IMR-90 (cell line): ENCODE measurements around the gene PI4KA. TPM values are rescaled to one million over a fixed set of nuclear protein-coding genes. Genes with fewer than 3 reads are reported as not detected.

Source experiments
- ATAC-seq: fragments of 200-7000 bp; cut with Tn5 transposase; 2 replicates; pipeline ENCODE4 v1.9.1; 2020; ENCODE audit warnings: low read depth, mild to moderate bottlenecking, moderate library complexity
- BruUV-seq: library from RNA; stranded (reverse); fragments of 400-500 nt; replicated peaks from 2 replicates; lab custom pipeline; 2021; lab: Mats Ljungman, UMichigan
- CTCF ChIA-PET: fragments of 300-600 bp; formaldehyde crosslinking; extraction: SDS; loops from one replicate; lab custom pipeline; 2021; ENCODE audit warnings: antibody characterized with exemption; lab: Yijun Ruan, JAX
- POLR2A ChIA-PET: fragments of 300-600 bp; sonication (Branson Sonifier 250); formaldehyde crosslinking; loops from one replicate; lab custom pipeline; 2022; ENCODE audit warnings: antibody characterized with exemption; ENCODE audit not compliant: unreplicated experiment; lab: Charles Lee
- DNase-seq: peaks from one replicate; pipeline ENCODE4 v3.0.0; 2013
- H2AFZ ChIP-seq: replicated peaks from 2 replicates; pipeline ENCODE3; 2013; ENCODE audit warnings: low read length, mild to moderate bottlenecking; ENCODE audit not compliant: poor library complexity
- H2AK5ac ChIP-seq: 2 replicates; pipeline ENCODE4 v1.6.1; 2013; ENCODE audit warnings: low read depth, low read length, inconsistent platforms
- H2AK9ac ChIP-seq: replicated peaks from 2 replicates; pipeline ENCODE3; 2013; ENCODE audit warnings: mild to moderate bottlenecking, low read depth, low read length, moderate library complexity; ENCODE audit not compliant: poor library complexity
- H2BK120ac ChIP-seq: 2 replicates; pipeline ENCODE4 v1.6.1; 2013; ENCODE audit warnings: low read depth, low read length, inconsistent platforms
- H2BK15ac ChIP-seq: 3 replicates; pipeline ENCODE4 v1.6.1; 2013; ENCODE audit warnings: low read depth, low read length, inconsistent platforms
- H2BK20ac ChIP-seq: 2 replicates; pipeline ENCODE4 v1.6.1; 2013; ENCODE audit warnings: low read depth, mild to moderate bottlenecking, inconsistent platforms, low read length, moderate library complexity
- H2BK5ac ChIP-seq: 2 replicates; pipeline ENCODE4 v1.6.1; 2013; ENCODE audit warnings: mild to moderate bottlenecking, low read depth, low read length, inconsistent platforms; ENCODE audit not compliant: poor library complexity, severe bottlenecking
- H3K14ac ChIP-seq: replicated peaks from 2 replicates; pipeline ENCODE4 v1.6.1; 2013; ENCODE audit warnings: low read depth, low read length, inconsistent platforms
- H3K18ac ChIP-seq: 2 replicates; pipeline ENCODE4 v1.6.1; 2013; ENCODE audit warnings: low read depth, low read length, control low read depth
- H3K23ac ChIP-seq: 2 replicates; pipeline ENCODE4 v1.6.1; 2013; ENCODE audit warnings: low read depth, low read length, inconsistent platforms
- H3K27ac ChIP-seq: 2 replicates; pipeline ENCODE4 v1.5.1; 2013; ENCODE audit warnings: mild to moderate bottlenecking, control low read depth, low read length; ENCODE audit not compliant: insufficient read depth
- H3K27me3 ChIP-seq: 2 replicates; pipeline ENCODE4 v1.6.1; 2013; ENCODE audit warnings: low read length; ENCODE audit not compliant: control insufficient read depth, insufficient read depth
- H3K36me3 ChIP-seq: 2 replicates; pipeline ENCODE4 v1.6.1; 2013; ENCODE audit warnings: low read length, mixed read lengths; ENCODE audit not compliant: control insufficient read depth, insufficient read depth
- H3K4ac ChIP-seq: 2 replicates; pipeline ENCODE4 v1.6.1; 2013; ENCODE audit warnings: low read depth, low read length, inconsistent platforms
- H3K4me1 ChIP-seq: 2 replicates; pipeline ENCODE4 v1.6.1; 2013; ENCODE audit warnings: low read length, mixed read lengths; ENCODE audit not compliant: control insufficient read depth, insufficient read depth
- H3K4me2 ChIP-seq: 2 replicates; pipeline ENCODE4 v1.6.1; 2013; ENCODE audit warnings: low read depth, mild to moderate bottlenecking, control low read depth, low read length, moderate library complexity
- H3K4me3 ChIP-seq: 2 replicates; pipeline ENCODE4 v1.5.1; 2013; ENCODE audit warnings: low read depth, mild to moderate bottlenecking, control low read depth, low read length, moderate library complexity; ENCODE audit not compliant: insufficient read depth
- H3K56ac ChIP-seq: 2 replicates; pipeline ENCODE4 v1.6.1; 2013; ENCODE audit warnings: low read length, inconsistent platforms; ENCODE audit not compliant: insufficient read depth; ENCODE audit errors: extremely low read depth
- H3K79me1 ChIP-seq, 2 experiments: 2 replicates each; pipeline ENCODE4 v1.6.1; 2013; ENCODE audit warnings: low read length in 2 of 2, inconsistent platforms in 1 of 2, low read depth in 1 of 2
- H3K9ac ChIP-seq: 2 replicates; pipeline ENCODE4 v1.6.1; 2013; ENCODE audit warnings: low read depth, low read length, control low read depth
- H3K9me1 ChIP-seq: 2 replicates; pipeline ENCODE4 v1.6.1; 2013; ENCODE audit warnings: low read length, inconsistent platforms; ENCODE audit not compliant: insufficient read depth
- H3K9me3 ChIP-seq: 2 replicates; pipeline ENCODE4 v1.6.1; 2013; ENCODE audit warnings: low read length; ENCODE audit not compliant: control insufficient read depth, insufficient read depth
- H4K20me1 ChIP-seq: 2 replicates; pipeline ENCODE4 v1.6.1; 2013; ENCODE audit warnings: low read length, inconsistent platforms; ENCODE audit not compliant: insufficient read depth
- H4K5ac ChIP-seq: 2 replicates; pipeline ENCODE4 v1.6.1; 2013; ENCODE audit warnings: mild to moderate bottlenecking, low read depth, low read length, control low read depth
- H4K8ac ChIP-seq, 2 experiments: 2 replicates each; pipeline ENCODE4 v1.6.1; 2013; ENCODE audit warnings: low read depth in 2 of 2, low read length in 2 of 2, control low read depth in 1 of 2, inconsistent platforms in 1 of 2
- H4K91ac ChIP-seq: 2 replicates; pipeline ENCODE4 v1.6.1; 2013; ENCODE audit warnings: low read depth, low read length, inconsistent platforms; ENCODE audit not compliant: insufficient read depth
- RAD21 ChIP-seq: IDR thresholded peaks from 2 replicates; pipeline ENCODE4 v1.6.1; 2012; ENCODE audit warnings: low read length, improper control_type of control experiment
- SMC3 ChIP-seq: fragments of 150-350 bp; IDR thresholded peaks from 2 replicates; pipeline ENCODE4 v1.6.1; 2016; ENCODE audit warnings: low read depth, mild to moderate bottlenecking, antibody characterized with exemption, low read length, moderate library complexity
- WGBS, 2 experiments: methylation state at CpG; one replicate each; pipeline versions ENCODE4 v1.1.5 to v1.1.7; 2013; ENCODE audit warnings: missing lambda C conversion rate in 2 of 2; ENCODE audit not compliant: insufficient read length in 1 of 2; ENCODE audit errors: extremely low coverage in 2 of 2; 5-methylcytosine and 5-hydroxymethylcytosine counted together
- dilution Hi-C: fragments of 300-500 bp; cut with HindIII; formaldehyde crosslinking; loops from one replicate; pipeline ENCODE4 v1.14.3; 2018; ENCODE audit warnings: low sequenced_read_pairs; ENCODE audit not compliant: unreplicated experiment
- in situ Hi-C: fragments of 300-500 bp; cut with MboI; formaldehyde crosslinking; loops from 3 replicates; pipeline ENCODE4 v1.14.3; 2019; ENCODE audit warnings: low sequenced_read_pairs, inconsistent platforms, mixed read lengths
- intact Hi-C: fragments of 100-400 bp; cut with micrococcal nuclease; formaldehyde crosslinking; loops from 2 replicates; pipeline ENCODE4 v1.10.0; 2022
- polyA plus RNA-seq, 3 experiments: library from polyadenylated mRNA; depleted of rRNA; stranded (reverse); fragments of >200 nt; gene quantifications; 2 replicates each; pipeline ENCODE4 v1.2.3, GENCODE V29; 2012; ENCODE audit warnings: low replicate concordance in 1 of 3
- total RNA-seq: library from RNA; depleted of rRNA; stranded (reverse); fragments of >200 nt; gene quantifications from 2 replicates; pipeline ENCODE4 v1.2.3, GENCODE V29; 2012
- TF ChIP-seq, protein P1 (sequence below): fragments of 150-350 bp; IDR thresholded peaks from 2 replicates; pipeline ENCODE4 v1.6.1; 2016; ENCODE audit warnings: low read depth, mild to moderate bottlenecking, low read length, moderate library complexity, borderline replicate concordance

PI4KA gene
- total and polyA plus RNA-seq, 2 of the 4 experiments (the other 2 are of a cell fraction), result 16.8 to 35.5 TPM

DNA sequence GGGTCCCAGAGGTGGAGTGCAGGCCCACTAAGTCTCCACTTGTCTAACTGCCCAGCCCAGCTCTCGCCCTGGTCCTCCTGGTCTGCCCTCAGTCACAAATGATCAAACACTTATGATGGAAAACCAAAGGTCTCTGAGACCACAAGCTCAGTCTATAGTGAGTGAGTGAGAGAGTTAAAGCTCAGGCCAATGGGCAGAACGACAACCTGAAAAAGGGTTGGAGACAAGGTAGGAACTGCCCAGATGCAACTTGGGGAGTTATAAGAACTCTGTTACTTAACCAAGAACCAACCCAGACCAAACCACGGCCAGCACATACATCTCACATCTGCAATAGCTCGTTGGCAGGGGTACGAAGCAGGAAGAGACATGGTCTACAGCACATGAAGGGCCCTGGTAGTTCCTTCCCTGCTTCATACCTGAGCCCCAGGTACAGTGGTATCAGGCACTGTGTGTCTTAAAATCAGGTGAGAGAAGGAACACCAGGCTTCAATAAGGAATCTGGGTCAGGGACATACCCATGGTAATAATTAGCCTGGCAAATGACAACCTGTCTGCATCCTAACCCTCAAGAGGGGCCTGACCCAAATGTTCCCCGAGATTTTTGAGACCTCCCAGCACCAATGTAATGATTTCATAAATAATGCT, 48.9 kb downstream of the PI4KA start:
- Histone ChIP-seq H2BK5ac (no peak overlapping the region), H3K27ac (no peak overlapping the region), H2BK120ac (no peak overlapping the region), H3K9me1 (peaks cover 11% of the 10 kb centered on the region), H3K4ac (peak overlapping the region; percentile 45; the same call in 1 of the 2 replicates), H2AK9ac (no peak overlapping the region), H3K56ac (no peak overlapping the region), H3K4me1 (peaks cover 7% of the 10 kb centered on the region), H3K14ac (no peak overlapping the region), H3K4me2 (no peak overlapping the region), H3K79me1 (peaks cover 5 to 26% of the 10 kb centered on the region in 2 experiments; a peak in 3 of 4 replicates), H2BK15ac (no peak overlapping the region), H2AFZ (no peak overlapping the region), H3K36me3 (peaks cover 33% of the 10 kb centered on the region), H4K5ac (no peak overlapping the region), H2BK20ac (0 out of 2 replicates have a peak overlapping the region, but pooled peaks have one; percentile 20), H4K91ac (peak overlapping the region; percentile 41; the same call in 1 of the 2 replicates), H3K27me3 (no peaks in the 10 kb centered on the region), H3K9ac (no peak overlapping the region), H4K20me1 (no peaks in the 10 kb centered on the region), H3K18ac (0 out of 2 replicates have a peak overlapping the region, but pooled peaks have one; percentile 1), H3K9me3 (no peaks in the 10 kb centered on the region), H3K23ac (no peak overlapping the region), H4K8ac (no peak overlapping the region), H2AK5ac (peak overlapping the region; percentile 50; the same call in 1 of the 2 replicates), H3K4me3 (no peak overlapping the region)
- dilution Hi-C loops (no loop called here), in situ Hi-C loops (loop anchor here (5.0 kb wide), 1 partner anchor 38 kb away; no protein-coding TSS in a partner anchor), intact Hi-C loops (loop anchor here (5.0 to 10.0 kb wide), 3 partner anchors 43 to 145 kb away; partner anchors contain the start of gene CRKL)
- no peak for DNase-seq
- ChIA-PET POLR2A (no interaction called here), CTCF (interaction anchor here (1.5 kb wide), 1 partner anchor 76 kb away, joined by 5 read pairs; no protein-coding TSS in a partner anchor)
- no TSS peak for BruUV-seq
- WGBS, 2 experiments, result no CpG with 5 or more reads among the region's 6 CpGs
- ATAC-seq, result no peak
- no peak for TF ChIP-seq RAD21
- TF ChIP-seq SMC3, result no peak
- TF ChIP-seq, protein P1, sequence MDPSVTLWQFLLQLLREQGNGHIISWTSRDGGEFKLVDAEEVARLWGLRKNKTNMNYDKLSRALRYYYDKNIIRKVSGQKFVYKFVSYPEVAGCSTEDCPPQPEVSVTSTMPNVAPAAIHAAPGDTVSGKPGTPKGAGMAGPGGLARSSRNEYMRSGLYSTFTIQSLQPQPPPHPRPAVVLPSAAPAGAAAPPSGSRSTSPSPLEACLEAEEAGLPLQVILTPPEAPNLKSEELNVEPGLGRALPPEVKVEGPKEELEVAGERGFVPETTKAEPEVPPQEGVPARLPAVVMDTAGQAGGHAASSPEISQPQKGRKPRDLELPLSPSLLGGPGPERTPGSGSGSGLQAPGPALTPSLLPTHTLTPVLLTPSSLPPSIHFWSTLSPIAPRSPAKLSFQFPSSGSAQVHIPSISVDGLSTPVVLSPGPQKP, result no peak
